IPS DF 6.9 (cell line): ENCODE data around the gene KRT33A.

Experiments
- DNase-seq: peaks from one replicate; pipeline ENCODE4 v3.0.0-alpha.2; 2013; ENCODE audit warnings: low read depth, low spot score
- H3K27ac ChIP-seq: one replicate; pipeline ENCODE4 v1.5.1; 2013; ENCODE audit warnings: low read length, control low read depth
- H3K27me3 ChIP-seq: 2 replicates; pipeline ENCODE4 v1.6.1; 2013; ENCODE audit warnings: mild to moderate bottlenecking, low read length; ENCODE audit not compliant: control insufficient read depth, insufficient read depth
- H3K36me3 ChIP-seq: 2 replicates; pipeline ENCODE4 v1.6.1; 2013; ENCODE audit warnings: low read length; ENCODE audit not compliant: control insufficient read depth, insufficient read depth
- H3K4me1 ChIP-seq: 2 replicates; pipeline ENCODE4 v1.6.1; 2013; ENCODE audit warnings: low read length; ENCODE audit not compliant: control insufficient read depth, insufficient read depth
- H3K4me3 ChIP-seq: 2 replicates; pipeline ENCODE4 v1.5.1; 2013; ENCODE audit warnings: mild to moderate bottlenecking, low read length
- H3K9me3 ChIP-seq: 2 replicates; pipeline ENCODE4 v1.6.1; 2013; ENCODE audit warnings: low read length, inconsistent platforms; ENCODE audit not compliant: control insufficient read depth, insufficient read depth
- WGBS: extraction: QIAGEN DNeasy Blood & Tissue Kit; methylation state at CpG from one replicate; pipeline ENCODE4 v1.1.7; 2013; ENCODE audit warnings: mixed read lengths, missing lambda C conversion rate; ENCODE audit not compliant: insufficient read length, insufficient coverage; 5-methylcytosine and 5-hydroxymethylcytosine counted together

The KRT33A gene

DNA sequence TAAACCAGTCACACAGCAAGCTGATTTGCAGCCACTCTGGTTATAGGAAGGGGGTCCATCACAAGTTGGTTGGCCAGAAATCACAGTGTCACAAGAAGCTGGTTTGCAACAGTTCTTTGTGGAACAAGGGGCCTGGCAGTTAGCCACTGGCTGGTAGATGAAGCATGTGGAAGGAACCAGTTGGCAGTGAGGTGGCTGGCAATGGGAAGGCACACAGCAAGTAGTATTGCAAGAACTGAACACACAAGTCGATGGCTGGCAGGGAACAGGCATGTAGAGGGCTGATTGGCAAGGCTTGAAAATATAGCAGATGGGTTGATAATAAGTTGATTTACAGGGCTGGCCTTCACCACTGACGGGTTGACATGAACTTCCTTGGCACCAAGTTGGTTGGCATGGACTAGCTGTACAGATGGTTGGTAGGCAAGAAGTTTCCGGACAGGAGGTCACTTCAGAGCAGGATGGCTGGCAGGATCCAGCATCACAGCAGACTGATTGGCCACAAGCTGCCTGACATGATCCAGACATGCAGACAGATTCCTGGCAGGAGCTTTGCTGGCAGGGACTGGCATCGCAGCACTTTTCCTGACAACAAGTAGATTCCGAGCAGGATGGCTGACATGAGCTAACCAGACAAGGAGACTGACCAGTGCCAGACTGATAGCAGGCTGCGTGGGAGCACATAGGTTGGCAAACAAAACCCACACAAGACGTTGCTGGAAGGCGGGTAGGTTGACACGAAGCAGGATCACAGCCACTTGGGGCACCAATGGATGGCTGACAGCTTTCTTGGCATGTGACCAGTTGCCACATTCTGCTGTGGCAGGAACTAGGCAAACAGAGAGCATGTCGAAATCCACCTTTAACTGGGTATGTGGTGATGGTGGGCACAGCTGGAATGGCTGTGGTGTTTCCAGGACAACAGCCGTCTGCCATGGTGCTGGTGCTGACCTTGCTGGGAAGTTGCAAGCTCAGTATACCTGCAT is 48.4 kb downstream of the KRT33A start, which contains the start of gene KRTAP29-1:
KRTAP29-1 (minus strand) TSS at position 936 of the 986 bp plus-strand sequence; CDS start at position 936, 0 bp downstream.
- Histone ChIP-seq H3K36me3 (no peaks in the 10 kb centered on the region), H3K9me3 (no peaks in the 10 kb centered on the region), H3K27ac (no peak within 1 kb of the TSS), H3K4me3 (no peak within 1 kb of the TSS), H3K4me1 (no peaks in the 10 kb centered on the region; the same call in 1 of the 2 replicates), H3K27me3 (no peaks in the 10 kb centered on the region)
- no CpG with 5 or more reads among the region's 11 CpGs for WGBS
- no peak for DNase-seq

DNA sequence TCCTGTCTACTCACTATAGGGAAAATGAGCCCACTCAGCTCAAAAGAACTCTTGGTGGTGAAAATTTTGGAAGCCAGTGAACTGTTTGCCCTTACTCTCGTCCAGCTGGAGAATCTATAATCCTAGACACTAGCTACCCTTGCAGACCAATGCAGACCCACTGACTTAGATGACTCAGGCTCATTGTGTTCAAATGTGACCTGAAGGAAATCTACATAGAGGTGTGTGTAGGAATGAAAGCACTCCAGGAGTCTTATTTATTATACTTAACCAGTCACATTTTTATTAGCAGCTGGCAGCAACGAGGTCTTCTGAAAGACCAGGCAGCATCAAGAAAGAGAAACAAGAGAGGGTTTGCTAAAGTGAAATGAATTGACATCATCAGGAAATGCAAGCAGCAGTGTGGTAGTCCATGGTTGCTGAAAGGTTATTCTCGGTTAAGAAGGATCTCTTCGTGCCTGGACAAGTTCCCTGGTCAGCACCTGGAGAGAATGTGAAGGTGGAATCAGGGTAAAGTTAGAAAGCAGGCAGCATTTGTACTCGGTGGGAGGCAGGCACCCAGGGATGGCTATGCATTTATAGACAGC is 49.3 kb downstream of the KRT33A start:
- Histone ChIP-seq H3K36me3 (no peaks in the 10 kb centered on the region), H3K4me1 (no peaks in the 10 kb centered on the region; the same call in 1 of the 2 replicates), H3K27me3 (no peaks in the 10 kb centered on the region), H3K9me3 (no peaks in the 10 kb centered on the region), H3K27ac (no peak overlapping the region), H3K4me3 (no peak overlapping the region)
- WGBS, result no CpG with 5 or more reads among the region's 5 CpGs
- no peak for DNase-seq

DNA sequence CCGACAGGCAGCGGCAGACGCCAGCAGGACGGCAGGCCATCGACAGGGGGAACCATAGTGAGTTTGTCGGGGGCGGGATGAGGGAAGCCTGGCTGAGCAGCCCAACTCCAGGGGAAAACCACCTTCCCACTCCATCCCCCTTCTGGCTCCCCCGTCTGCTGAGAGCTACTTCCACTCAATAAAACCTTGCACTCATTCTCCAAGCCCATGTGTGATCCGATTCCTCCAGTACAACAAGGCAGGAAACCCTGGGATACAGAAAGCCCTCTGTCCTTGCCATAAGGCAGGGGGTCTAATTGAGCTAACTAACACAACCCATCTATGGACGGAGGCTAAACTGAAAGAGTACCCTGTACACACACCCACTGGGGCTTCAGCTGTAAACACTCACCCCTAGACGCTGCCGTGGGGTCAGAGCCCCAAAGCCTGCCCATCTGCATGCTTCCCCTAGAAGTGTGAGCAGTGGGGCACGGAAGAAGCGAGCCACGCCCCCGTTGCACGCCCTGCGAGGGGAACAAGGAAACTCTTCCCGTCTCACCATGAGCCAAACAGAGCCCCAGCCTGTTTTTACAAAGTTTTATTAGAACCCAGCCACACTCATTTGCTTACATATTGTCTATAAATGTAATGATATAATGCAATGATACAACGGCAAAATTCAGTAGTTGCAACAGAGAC is 52.0 kb downstream of the KRT33A start:
- no peaks in the 10 kb centered on the region for H3K9me3 ChIP-seq
- H3K27ac ChIP-seq, result no peak overlapping the region
- no peak for DNase-seq
- WGBS, result no CpG with 5 or more reads among the region's 20 CpGs
- H3K36me3 ChIP-seq, result no peaks in the 10 kb centered on the region
- H3K4me3 ChIP-seq, result no peak overlapping the region
- H3K27me3 ChIP-seq, result no peaks in the 10 kb centered on the region
- H3K4me1 ChIP-seq, result peaks cover 1% of the 10 kb centered on the region; the same call in 1 of the 2 replicates

DNA sequence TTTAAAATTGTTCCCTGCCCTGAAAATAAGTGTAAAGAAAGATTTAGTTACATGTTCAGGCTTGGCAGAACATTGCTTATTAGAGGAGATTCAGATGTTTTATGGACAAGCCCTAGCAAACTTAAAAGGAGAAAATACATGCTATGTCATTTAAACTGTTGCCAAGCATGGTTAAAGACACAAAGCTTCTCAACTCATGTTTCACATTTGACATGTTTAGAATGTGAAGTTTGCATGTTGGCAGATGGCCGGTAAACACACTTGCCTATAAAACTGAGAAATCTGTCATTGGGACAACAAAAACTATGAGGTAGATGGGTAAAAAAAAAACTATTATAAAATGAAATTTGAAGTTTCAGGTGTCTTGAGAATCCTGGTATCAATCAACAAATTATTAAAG is 53.8 kb downstream of the KRT33A start:
- H3K27ac ChIP-seq, result no peak overlapping the region
- peaks cover 1% of the 10 kb centered on the region; the same call in 1 of the 2 replicates for H3K4me1 ChIP-seq
- WGBS, result no CpG with 5 or more reads among the region's 1 CpG
- H3K36me3 ChIP-seq, result no peaks in the 10 kb centered on the region
- no peak for DNase-seq
- no peaks in the 10 kb centered on the region for H3K27me3 ChIP-seq
- H3K4me3 ChIP-seq, result no peak overlapping the region
- no peaks in the 10 kb centered on the region for H3K9me3 ChIP-seq
